H1 (cell line): Measurements from ENCODE around the gene SLX4IP. TPM values are rescaled to one million over a fixed set of nuclear protein-coding genes. Genes with fewer than 3 reads are reported as not detected.

ENCODE experiments used
- CTCF ChIA-PET: fragments of 300-600 bp; sonication (Branson Sonifier 250); formaldehyde crosslinking; loops from one replicate; lab custom pipeline; 2021; ENCODE audit not compliant: partially characterized antibody; lab: Charles Lee
- POLR2A ChIA-PET: fragments of 300-600 bp; sonication (Branson Sonifier 250); formaldehyde crosslinking; loops from one replicate; lab custom pipeline; 2021; ENCODE audit warnings: inconsistent platforms; ENCODE audit not compliant: partially characterized antibody; lab: Charles Lee
- DNase-seq, 2 experiments: peaks; one replicate each; pipeline versions ENCODE4 v3.0.0 to v3.0.0-alpha.2; 2010 to 2022; ENCODE audit warnings: low spot score in 2 of 2, low read depth in 1 of 2, mixed read lengths in 1 of 2
- FAIRE-seq: peaks from 2 replicates; lab custom pipeline; 2011; peaks lifted over from hg19 to GRCh38; lab: Jason Lieb, UNC
- H2AFZ ChIP-seq: 2 replicates; pipeline ENCODE4 v1.8.1; 2012; ENCODE audit warnings: low read length, inconsistent platforms
- H2AK5ac ChIP-seq: 2 replicates; pipeline ENCODE4 v1.6.1; 2013; ENCODE audit warnings: low read depth, low read length
- H2BK120ac ChIP-seq: replicated peaks from 2 replicates; pipeline ENCODE3; 2013; ENCODE audit warnings: low read depth, low read length, inconsistent platforms
- H2BK12ac ChIP-seq: 2 replicates; pipeline ENCODE4 v1.6.1; 2013; ENCODE audit warnings: low read depth, low read length
- H2BK15ac ChIP-seq: 2 replicates; pipeline ENCODE4 v1.6.1; 2013; ENCODE audit warnings: low read length
- H2BK20ac ChIP-seq: 2 replicates; pipeline ENCODE4 v1.6.1; 2013; ENCODE audit warnings: low read length
- H2BK5ac ChIP-seq: 2 replicates; pipeline ENCODE4 v1.6.1; 2013; ENCODE audit warnings: low read depth, low read length
- H3K14ac ChIP-seq: 2 replicates; pipeline ENCODE4 v1.6.1; 2013; ENCODE audit warnings: inconsistent platforms; ENCODE audit not compliant: insufficient read length
- H3K18ac ChIP-seq: 2 replicates; pipeline ENCODE4 v1.6.1; 2013; ENCODE audit warnings: low read length; ENCODE audit errors: extremely low read depth
- H3K23ac ChIP-seq: 2 replicates; pipeline ENCODE4 v1.6.1; 2013; ENCODE audit warnings: inconsistent platforms; ENCODE audit not compliant: insufficient read length
- H3K23me2 ChIP-seq: 2 replicates; pipeline ENCODE4 v1.6.1; 2013; ENCODE audit warnings: low read depth, low read length
- H3K27ac ChIP-seq: 2 replicates; pipeline ENCODE4 v1.6.1; 2011; ENCODE audit warnings: low read depth, low read length, inconsistent platforms
- H3K27me3 ChIP-seq, 4 experiments: replicated peaks in 1 of 4; 1 replicate in 1 of 4; 2 replicates in 3 of 4; pipeline versions ENCODE4 v1.6.1 to v1.8.1; 2011 to 2013; ENCODE audit warnings: low read length in 3 of 4, mild to moderate bottlenecking in 3 of 4, inconsistent platforms in 2 of 4, mixed read lengths in 2 of 4, moderate library complexity in 1 of 4; ENCODE audit not compliant: control insufficient read depth in 3 of 4, insufficient read depth in 3 of 4; ENCODE audit errors: extremely low read depth in 1 of 4
- H3K36me3 ChIP-seq, 4 experiments: 2 replicates each; pipeline versions ENCODE4 v1.6.1 to v1.8.1; 2011 to 2013; ENCODE audit warnings: mild to moderate bottlenecking in 4 of 4, low read length in 3 of 4, moderate library complexity in 2 of 4, control low read depth in 1 of 4, inconsistent platforms in 1 of 4; ENCODE audit not compliant: insufficient read depth in 4 of 4, control insufficient read depth in 2 of 4
- H3K4ac ChIP-seq: replicated peaks from 2 replicates; pipeline ENCODE3; 2013; ENCODE audit warnings: low read length, low read depth, mixed read lengths, inconsistent platforms; ENCODE audit not compliant: insufficient read length
- H3K4me1 ChIP-seq, 4 experiments: replicated peaks in 1 of 4; 1 replicate in 1 of 4; 2 replicates in 3 of 4; pipeline versions ENCODE4 v1.6.1 to v1.8.1; 2011 to 2013; ENCODE audit warnings: low read length in 3 of 4, inconsistent platforms in 2 of 4, mixed read lengths in 1 of 4; ENCODE audit not compliant: insufficient read depth in 4 of 4, control insufficient read depth in 3 of 4
- H3K4me2 ChIP-seq, 2 experiments: 2 replicates each; pipeline versions ENCODE4 v1.6.1 to v1.8.1; 2011 to 2013; ENCODE audit warnings: low read depth in 2 of 2, low read length in 2 of 2, control low read depth in 1 of 2, inconsistent platforms in 1 of 2, mild to moderate bottlenecking in 1 of 2; ENCODE audit not compliant: insufficient read depth in 1 of 2
- H3K4me3 ChIP-seq, 4 experiments: fragments of 200-600, 300-600 bp in 1 of 4; sonication (generic), shearing (Covaris generic), sonication (Bioruptor Twin) in 1 of 4; 2 replicates each; pipeline versions ENCODE4 v1.5.1 to v1.8.1; 2011 to 2016; ENCODE audit warnings: low read length in 4 of 4, low read depth in 3 of 4, control low read depth in 2 of 4, inconsistent platforms in 2 of 4, mild to moderate bottlenecking in 2 of 4, mixed read lengths in 1 of 4, moderate library complexity in 1 of 4; ENCODE audit not compliant: insufficient read depth in 2 of 4; ENCODE audit errors: extremely low read depth in 1 of 4
- H3K56ac ChIP-seq: replicated peaks from 2 replicates; pipeline ENCODE3; 2013; ENCODE audit warnings: low read depth, mild to moderate bottlenecking, mixed read lengths, low read length, inconsistent platforms; ENCODE audit not compliant: insufficient read length
- H3K79me1 ChIP-seq: 2 replicates; pipeline ENCODE4 v1.6.1; 2013; ENCODE audit warnings: low read depth, low read length, control low read depth
- H3K79me2 ChIP-seq, 2 experiments: 2 replicates each; pipeline versions ENCODE4 v1.6.1 to v1.8.1; 2012 to 2013; ENCODE audit warnings: low read length in 2 of 2, mild to moderate bottlenecking in 2 of 2, inconsistent platforms in 1 of 2; ENCODE audit not compliant: insufficient read depth in 2 of 2, control insufficient read depth in 1 of 2
- H3K9ac ChIP-seq, 4 experiments: replicated peaks in 1 of 4; 1 replicate in 1 of 4; 2 replicates in 3 of 4; pipeline versions ENCODE4 v1.6.1 to v1.8.1; 2011 to 2013; ENCODE audit warnings: low read depth in 3 of 4, low read length in 3 of 4, control low read depth in 2 of 4, mild to moderate bottlenecking in 2 of 4, moderate library complexity in 2 of 4, inconsistent platforms in 1 of 4; ENCODE audit errors: extremely low read depth in 1 of 4
- H3K9me3 ChIP-seq, 2 experiments: 2 replicates each; pipeline versions ENCODE4 v1.6.1 to v1.8.1; 2012 to 2013; ENCODE audit warnings: mild to moderate bottlenecking in 2 of 2, moderate library complexity in 2 of 2, control low read depth in 1 of 2, inconsistent platforms in 1 of 2, low read depth in 1 of 2, low read length in 1 of 2, mixed read lengths in 1 of 2; ENCODE audit not compliant: insufficient read depth in 2 of 2
- H4K20me1 ChIP-seq, 2 experiments: replicated peaks in 1 of 2; 2 replicates each; pipeline versions ENCODE3 to v1.8.1; 2011 to 2013; ENCODE audit warnings: inconsistent platforms in 2 of 2, low read length in 2 of 2, mild to moderate bottlenecking in 1 of 2; ENCODE audit not compliant: insufficient read depth in 2 of 2, control insufficient read depth in 1 of 2
- H4K5ac ChIP-seq: 2 replicates; pipeline ENCODE4 v1.6.1; 2013; ENCODE audit warnings: low read length, low read depth, mixed read lengths, inconsistent platforms; ENCODE audit not compliant: insufficient read length
- H4K8ac ChIP-seq: 2 replicates; pipeline ENCODE4 v1.8.0; 2013; ENCODE audit warnings: mild to moderate bottlenecking, moderate library complexity, low read length, inconsistent platforms; ENCODE audit not compliant: insufficient read depth; ENCODE audit errors: extremely low read depth
- H4K91ac ChIP-seq: replicated peaks from 2 replicates; pipeline ENCODE3; 2013; ENCODE audit warnings: low read length, mixed read lengths, inconsistent platforms; ENCODE audit not compliant: insufficient read length
- CEBPB ChIP-seq: IDR thresholded peaks from 2 replicates; pipeline ENCODE4 v1.6.1; 2012; ENCODE audit warnings: low read depth, low read length
- CREB1 ChIP-seq: IDR thresholded peaks from 2 replicates; pipeline ENCODE4 v1.6.1; 2012; ENCODE audit warnings: inconsistent platforms
- EZH2 ChIP-seq: fragments of 200-600 bp; sonication (generic); IDR thresholded peaks from 2 replicates; pipeline ENCODE4 v1.7.1; 2012; ENCODE audit warnings: low read depth, mild to moderate bottlenecking, moderate library complexity, low read length, inconsistent platforms; ENCODE audit not compliant: severe bottlenecking
- HDAC2 ChIP-seq, 2 experiments: fragments of 300-600 bp in 1 of 2; sonication (generic) in 1 of 2; IDR thresholded peaks; 2 replicates each; pipeline ENCODE4 v1.6.1; 2011 to 2012; ENCODE audit warnings: low read depth in 2 of 2, low read length in 2 of 2, mild to moderate bottlenecking in 2 of 2, moderate library complexity in 2 of 2, borderline replicate concordance in 1 of 2, inconsistent platforms in 1 of 2
- JUND ChIP-seq: IDR thresholded peaks from 2 replicates; pipeline ENCODE4 v1.6.1; 2011; ENCODE audit warnings: mild to moderate bottlenecking, improper control_type of control experiment, low read length
- KDM1A ChIP-seq: fragments of 200-600, 300-600 bp; sonication (generic); IDR thresholded peaks from 2 replicates; pipeline ENCODE4 v1.7.1; 2016; ENCODE audit warnings: mild to moderate bottlenecking, low read length, borderline replicate concordance
- PHF8 ChIP-seq: fragments of 200-600 bp; sonication (generic); conservative IDR thresholded peaks from 2 replicates; pipeline ENCODE4 v1.7.1; 2012; ENCODE audit warnings: low read depth, mild to moderate bottlenecking, inconsistent platforms, low read length, moderate library complexity
- RBBP5 ChIP-seq: IDR thresholded peaks from 2 replicates; pipeline ENCODE4 v1.7.1; 2012; ENCODE audit warnings: low read depth, mild to moderate bottlenecking, inconsistent platforms, low read length, moderate library complexity, borderline replicate concordance
- SIN3A ChIP-seq, 2 experiments: IDR thresholded peaks in 1 of 2; conservative IDR thresholded peaks in 1 of 2; 2 replicates each; pipeline ENCODE4 v1.6.1; 2011 to 2012; ENCODE audit warnings: low read length in 2 of 2, improper control_type of control experiment in 1 of 2, low read depth in 1 of 2, mild to moderate bottlenecking in 1 of 2
- TBP ChIP-seq: IDR thresholded peaks from 2 replicates; pipeline ENCODE4 v1.6.1; 2011; ENCODE audit warnings: low read depth, low read length, improper control_type of control experiment
- WGBS, 2 experiments: shearing (Covaris generic) in 1 of 2; methylation state at CpG; one replicate each; pipeline versions ENCODE4 v1.1.6 to v1.1.7; 2013 to 2015; ENCODE audit warnings: low lambda C conversion rate in 2 of 2, mixed read lengths in 2 of 2, inconsistent platforms in 1 of 2, low coverage in 1 of 2, missing lambda C conversion rate in 1 of 2; ENCODE audit not compliant: insufficient replicate concordance in 2 of 2, insufficient coverage in 1 of 2, insufficient read length in 1 of 2; ENCODE audit errors: extremely low coverage in 1 of 2, missing lambda C conversion rate in 1 of 2; 5-methylcytosine and 5-hydroxymethylcytosine counted together
- polyA plus RNA-seq, 7 experiments: library from polyadenylated mRNA; depleted of rRNA in 3 of 7; stranded (reverse) in 5 of 7; unstranded in 2 of 7; fragments of >200 nt in 5 of 7; fragments of 200-250 nt in 2 of 7; gene quantifications; 1 replicate in 5 of 7; 2 replicates in 1 of 7; 4 replicates in 1 of 7; pipeline versions ENCODE4 v1.2.1 to v1.2.3, GENCODE V29; 2011 to 2013; ENCODE audit warnings: missing spikeins in 2 of 7, mixed read lengths in 2 of 7
- total RNA-seq: library from RNA; stranded (reverse); fragmentation: NEBNext Ultra II Directional; extraction: Animal tissue kit (Norgen Biotek cat#: 25700); gene quantifications from 2 replicates; pipeline ENCODE4 v1.2.1, GENCODE V29; 2021
- TF ChIP-seq, protein P1 (sequence below): IDR thresholded peaks from 2 replicates; pipeline ENCODE4 v1.6.1; 2011; ENCODE audit warnings: low read length, improper control_type of control experiment

SLX4IP gene
- total and polyA plus RNA-seq, 2 of the 8 experiments (the other 6 are each of a cell fraction or from before 2014, with no cell fraction given) = 2.4 to 8.7 TPM

DNA sequence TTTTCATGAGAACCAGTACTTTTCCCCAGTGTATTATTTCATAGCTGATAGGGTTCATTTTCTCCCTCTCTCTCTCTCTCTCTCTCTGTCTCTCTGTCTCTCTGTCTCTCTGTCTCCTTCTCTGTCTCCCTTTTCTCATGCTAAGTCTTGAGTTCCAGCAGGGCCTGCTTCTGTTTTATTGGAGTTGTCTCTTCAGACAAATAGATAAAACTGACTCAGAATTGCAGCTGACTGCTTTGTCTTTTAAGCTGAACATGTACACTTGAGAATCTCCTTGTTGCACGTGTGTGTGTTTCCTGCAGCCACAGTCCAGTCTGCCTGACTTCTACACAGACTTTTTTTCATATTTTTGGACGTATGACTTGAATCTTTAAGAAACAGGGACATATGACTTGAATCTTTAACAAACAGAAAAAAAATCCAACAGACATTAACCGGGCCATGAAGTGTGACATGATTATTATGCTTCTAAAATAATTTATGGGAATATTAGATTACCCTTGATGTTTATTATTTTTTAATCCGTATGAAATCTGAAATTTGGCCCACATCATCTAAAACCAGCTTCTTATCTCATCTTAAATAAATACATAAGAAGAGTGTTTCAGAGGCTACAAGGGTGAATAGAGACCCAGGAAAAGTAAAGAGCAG is 167.2 kb downstream of the SLX4IP start:
- no peak overlapping the region for H3K56ac ChIP-seq
- H3K9me3 ChIP-seq = no peaks in the 10 kb centered on the region
- no peak overlapping the region for H2BK5ac ChIP-seq
- H3K9ac ChIP-seq = no peak overlapping the region
- no peaks in the 10 kb centered on the region for H3K23me2 ChIP-seq
- no peaks in the 10 kb centered on the region for H4K20me1 ChIP-seq
- no peak overlapping the region for H4K91ac ChIP-seq
- no peak overlapping the region for H2AK5ac ChIP-seq
- H3K18ac ChIP-seq = no peak overlapping the region
- ChIA-PET CTCF (interaction anchor here (1.3 to 2.1 kb wide), 2 partner anchors 9 to 36 kb away, joined by 3 to 9 read pairs; no protein-coding TSS in a partner anchor), POLR2A (no interaction called here)
- H2BK12ac ChIP-seq = no peak overlapping the region
- no peak overlapping the region for H3K4me2 ChIP-seq
- H3K4me1 ChIP-seq = peaks cover 0 to 1% (median 0%) of the 10 kb centered on the region in 4 experiments; a peak in 1 of 7 replicates
- no peaks in the 10 kb centered on the region for H3K27me3 ChIP-seq
- no peak overlapping the region for H4K8ac ChIP-seq
- H2AFZ ChIP-seq = no peak overlapping the region
- no peaks in the 10 kb centered on the region for H3K79me2 ChIP-seq
- H2BK20ac ChIP-seq = no peak overlapping the region
- H2BK120ac ChIP-seq = no peak overlapping the region
- H3K4me3 ChIP-seq = no peak overlapping the region
- no peaks in the 10 kb centered on the region for H3K79me1 ChIP-seq
- no peak for DNase-seq
- TF ChIP-seq, protein P1, sequence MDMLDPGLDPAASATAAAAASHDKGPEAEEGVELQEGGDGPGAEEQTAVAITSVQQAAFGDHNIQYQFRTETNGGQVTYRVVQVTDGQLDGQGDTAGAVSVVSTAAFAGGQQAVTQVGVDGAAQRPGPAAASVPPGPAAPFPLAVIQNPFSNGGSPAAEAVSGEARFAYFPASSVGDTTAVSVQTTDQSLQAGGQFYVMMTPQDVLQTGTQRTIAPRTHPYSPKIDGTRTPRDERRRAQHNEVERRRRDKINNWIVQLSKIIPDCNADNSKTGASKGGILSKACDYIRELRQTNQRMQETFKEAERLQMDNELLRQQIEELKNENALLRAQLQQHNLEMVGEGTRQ = no peak
- TF ChIP-seq SIN3A (conservative IDR thresholded peaks at IDR 0.05 in 1 of 2, IDR thresholded peaks at IDR 0.05 in 1 of 2; ENCODE audit: low read depth in 1 of 2, low read length in 2 of 2) (no peak), HDAC2 (IDR thresholded peaks at IDR 0.05; ENCODE audit: borderline replicate concordance in 1 of 2, low read depth in 2 of 2, low read length in 2 of 2) (no peak), JUND (no peak), CEBPB (no peak), CREB1 (no peak), KDM1A (no peak), PHF8 (no peak), RBBP5 (no peak), EZH2 (no peak), TBP (no peak)
- H4K5ac ChIP-seq = no peak overlapping the region
- FAIRE-seq = no peak
- H3K27ac ChIP-seq = no peak overlapping the region
- no peak overlapping the region for H3K4ac ChIP-seq
- no peak overlapping the region for H3K23ac ChIP-seq
- no peak overlapping the region for H3K14ac ChIP-seq
- 87% methylated on average over 4 of the region's 4 CpGs; no CpG with 5 or more reads in 1 of the 2 experiments for WGBS, 2 experiments
- no peak overlapping the region for H2BK15ac ChIP-seq
- no peaks in the 10 kb centered on the region for H3K36me3 ChIP-seq
